ENCODE data around the gene SLC38A11. TPM values are rescaled to one million over a fixed set of nuclear protein-coding genes. Genes with fewer than 3 reads are reported as not detected.

The SLC38A11 gene
- total RNA-seq, 1 experiment from 2014 or later, result 0.46 TPM

GRCh38 chr2:164969909-164970690 lies 14.8 kb upstream of the SLC38A11 start:
- Histone ChIP-seq H3K27me3 (ENCODE audit: control insufficient read depth, insufficient read depth, low read length) (no peaks in the 10 kb centered on the region), H3K4me3 (ENCODE audit: low read depth in 2 of 2, low read length in 2 of 2) (no peak overlapping the region), H3K27ac (ENCODE audit: low read length) (no peak overlapping the region), H3K9me3 (ENCODE audit: control insufficient read depth, insufficient read depth, low read depth, low read length) (no peaks in the 10 kb centered on the region), H3K36me3 (ENCODE audit: control insufficient read depth, insufficient read depth, low read length) (no peaks in the 10 kb centered on the region), H3K4me1 (ENCODE audit: control insufficient read depth, insufficient read depth, low read length) (no peaks in the 10 kb centered on the region)
- no peak for TF ChIP-seq SIN3A (IDR thresholded peaks at IDR 0.05; ENCODE audit: borderline replicate concordance, insufficient read depth, low read depth, low read length)
- no peak for TF ChIP-seq POLR2AphosphoS5 (IDR thresholded peaks at IDR 0.05; ENCODE audit: low read depth, low read length)
- no peak for TF ChIP-seq REST (IDR thresholded peaks at IDR 0.05; ENCODE audit: insufficient read depth in 1 of 2, low read depth in 2 of 2, low read length in 1 of 2)
- TF ChIP-seq TCF7L2 (IDR thresholded peaks at IDR 0.05; ENCODE audit: low read depth, low read length), result no peak
- no peak for TF ChIP-seq CTCF (IDR thresholded peaks at IDR 0.05)
- intact Hi-C loops (cut with micrococcal nuclease; ENCODE audit: unreplicated experiment) (no loop called here), in situ Hi-C loops (cut with HindIII; ENCODE audit: low pct_unique_long_range_greater_than_20kb, low sequenced_read_pairs) (no loop called here)
- ATAC-seq (no peak), DNase-seq (ENCODE audit: low read depth, low spot score) (no peak)
- ChIA-PET POLR2A (no interaction called here), CTCF (interaction anchor here (0.6 kb wide), 1 partner anchor 191 kb away, joined by 3 read pairs; no protein-coding TSS in a partner anchor)
- BruUV-seq (replicated peaks), result no TSS peak

- H3K36me3 ChIP-seq (ENCODE audit: control insufficient read depth, insufficient read depth, low read length), result no peaks in the 10 kb centered on the region
- in situ Hi-C loops (cut with HindIII; ENCODE audit: low pct_unique_long_range_greater_than_20kb, low sequenced_read_pairs) (no loop called here), intact Hi-C loops (cut with micrococcal nuclease; ENCODE audit: unreplicated experiment) (no loop called here)
- no peak for TF ChIP-seq REST (IDR thresholded peaks at IDR 0.05; ENCODE audit: insufficient read depth in 1 of 2, low read depth in 2 of 2, low read length in 1 of 2)
- TF ChIP-seq CTCF (IDR thresholded peaks at IDR 0.05), result no peak
- no peak for TF ChIP-seq SIN3A (IDR thresholded peaks at IDR 0.05; ENCODE audit: borderline replicate concordance, insufficient read depth, low read depth, low read length)
- TF ChIP-seq POLR2AphosphoS5 (IDR thresholded peaks at IDR 0.05; ENCODE audit: low read depth, low read length), result no peak
- no peak for TF ChIP-seq TCF7L2 (IDR thresholded peaks at IDR 0.05; ENCODE audit: low read depth, low read length)
- DNase-seq (ENCODE audit: low read depth, low spot score) (no peak), ATAC-seq (no peak)
- ChIA-PET CTCF (no interaction called here), POLR2A (no interaction called here)
- BruUV-seq (replicated peaks), result no TSS peak
- no peaks in the 10 kb centered on the region for H3K9me3 ChIP-seq (ENCODE audit: control insufficient read depth, insufficient read depth, low read depth, low read length)
- no peak overlapping the region for H3K27ac ChIP-seq (ENCODE audit: low read length)
- H3K4me3 ChIP-seq (ENCODE audit: low read depth in 2 of 2, low read length in 2 of 2), result no peak overlapping the region
- H3K27me3 ChIP-seq (ENCODE audit: control insufficient read depth, insufficient read depth, low read length), result no peaks in the 10 kb centered on the region
- H3K4me1 ChIP-seq (ENCODE audit: control insufficient read depth, insufficient read depth, low read length), result no peaks in the 10 kb centered on the region
Measured at GRCh38 chr2:164967781-164968228, 12.5 kb upstream of the SLC38A11 start.
